Thymus (tissue), 11 donors: Measurements from ENCODE around the gene NFATC2. TPM values are rescaled to one million over a fixed set of nuclear protein-coding genes. Genes with fewer than 3 reads are reported as not detected.
A peak's percentile ranks its signal among the peaks of the same experiment; 100 is the strongest.

Experiments
- DNase-seq, 9 donors: peaks; one replicate each; pipeline ENCODE4 v3.0.0-alpha.2; 2013; ENCODE audit warnings: low spot score in 9 of 9, low read depth in 6 of 9, missing footprints in 1 of 9
- H3K27ac ChIP-seq, 2 donors: one replicate each; pipeline ENCODE4 v1.5.1; 2013; ENCODE audit warnings: control low read depth in 1 of 2, low read depth in 1 of 2, low read length in 1 of 2, mild to moderate bottlenecking in 1 of 2, moderate library complexity in 1 of 2
- H3K27me3 ChIP-seq, 2 donors: one replicate each; pipeline ENCODE4 v1.5.1; 2013; ENCODE audit warnings: low read length in 1 of 2; ENCODE audit not compliant: control insufficient read depth in 2 of 2, insufficient read depth in 1 of 2
- H3K36me3 ChIP-seq, 2 donors: one replicate each; pipeline ENCODE4 v1.5.1; 2013; ENCODE audit warnings: low read length in 1 of 2, mild to moderate bottlenecking in 1 of 2, moderate library complexity in 1 of 2; ENCODE audit not compliant: control insufficient read depth in 2 of 2, insufficient read depth in 2 of 2
- H3K4me1 ChIP-seq, 2 donors: one replicate each; pipeline ENCODE4 v1.5.1; 2013; ENCODE audit warnings: low read length in 2 of 2; ENCODE audit not compliant: control insufficient read depth in 2 of 2, insufficient read depth in 2 of 2
- H3K4me3 ChIP-seq, 2 donors: one replicate each; pipeline ENCODE4 v1.5.1; 2013; ENCODE audit warnings: low read length in 2 of 2, control low read depth in 1 of 2, mild to moderate bottlenecking in 1 of 2
- H3K9me3 ChIP-seq, 2 donors: one replicate each; pipeline ENCODE4 v1.5.1; 2013; ENCODE audit warnings: low read length in 1 of 2, mild to moderate bottlenecking in 1 of 2; ENCODE audit not compliant: control insufficient read depth in 2 of 2, insufficient read depth in 1 of 2
- WGBS: extraction: QIAGEN DNeasy Blood & Tissue Kit; methylation state at CpG from one replicate; pipeline ENCODE4 v1.1.7; 2013; 5-methylcytosine and 5-hydroxymethylcytosine counted together
- polyA plus RNA-seq: library from polyadenylated mRNA; stranded (reverse); fragments of 200-250 nt; gene quantifications from one replicate; pipeline ENCODE4 v1.2.3, GENCODE V29; 2013
- total RNA-seq: library from RNA; stranded (reverse); fragments of 120-200 nt; gene quantifications from one replicate; pipeline ENCODE4 v1.2.4, GENCODE V29; 2013
- donor health status: healthy.

The NFATC2 gene
- total and polyA plus RNA-seq, 2 donors = 2.4 to 4.4 TPM

DNA sequence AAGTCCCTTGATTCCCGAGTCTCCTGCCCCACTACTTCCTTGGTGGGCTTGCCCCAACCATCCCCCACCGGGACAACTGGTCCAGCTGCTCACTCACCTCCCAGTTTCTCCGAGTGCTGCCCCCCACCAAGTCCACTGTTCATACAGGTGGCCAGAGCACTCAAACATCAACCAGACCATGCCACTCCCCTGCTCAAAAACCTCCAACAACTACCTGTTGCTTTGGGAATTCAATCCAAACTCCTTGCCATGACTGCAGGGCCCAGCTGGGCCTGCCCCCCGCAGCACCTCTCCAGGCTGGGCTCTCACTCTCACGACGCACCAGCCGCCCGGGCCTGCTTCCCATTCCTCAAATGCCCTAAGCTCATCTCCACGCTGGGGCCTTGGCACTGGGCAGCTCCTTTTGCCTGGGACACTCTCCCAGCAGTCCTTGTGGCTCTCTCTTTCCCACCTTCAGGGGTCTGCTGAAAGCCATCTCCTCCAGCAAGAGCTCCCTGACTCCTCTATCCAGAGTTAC is 97.5 kb downstream of the NFATC2 start:
- H3K4me3 ChIP-seq = no peak overlapping the region
- no peak overlapping the region for H3K27ac ChIP-seq
- 98% methylated on average over 9 of the region's 9 CpGs for WGBS
- DNase-seq = no peak
- H3K36me3 ChIP-seq = no peaks in the 10 kb centered on the region
- no peaks in the 10 kb centered on the region for H3K27me3 ChIP-seq
- no peaks in the 10 kb centered on the region for H3K9me3 ChIP-seq
- H3K4me1 ChIP-seq = peaks cover 0 to 5% of the 10 kb centered on the region in 2 donors

DNA sequence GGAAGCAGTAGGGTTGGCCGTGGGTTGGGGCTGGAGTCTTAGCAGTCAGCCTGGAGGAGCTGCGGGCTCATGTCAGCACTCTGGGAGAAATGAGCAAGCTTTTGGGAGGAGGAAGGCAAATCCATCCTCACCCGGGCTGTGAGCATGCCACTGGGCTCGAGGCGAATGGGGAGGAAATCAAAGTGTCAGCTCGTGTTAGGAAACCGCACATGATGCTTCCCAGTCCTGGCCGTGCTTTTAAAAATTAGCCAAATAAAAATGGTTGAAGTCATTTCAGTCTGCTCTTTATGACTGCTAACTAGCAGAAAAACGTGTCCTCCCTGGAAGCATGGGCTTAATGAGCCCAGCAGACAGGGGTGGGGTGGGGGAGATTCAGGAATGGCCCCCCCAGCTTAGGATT is 98.1 kb downstream of the NFATC2 start:
- no peaks in the 10 kb centered on the region for H3K27me3 ChIP-seq
- H3K27ac ChIP-seq = no peak overlapping the region
- no peak for DNase-seq
- no peaks in the 10 kb centered on the region for H3K36me3 ChIP-seq
- WGBS = 97% methylated on average over 9 of the region's 9 CpGs
- no peaks in the 10 kb centered on the region for H3K9me3 ChIP-seq
- no peak overlapping the region for H3K4me3 ChIP-seq
- H3K4me1 ChIP-seq = peaks cover 0 to 5% of the 10 kb centered on the region in 2 donors

DNA sequence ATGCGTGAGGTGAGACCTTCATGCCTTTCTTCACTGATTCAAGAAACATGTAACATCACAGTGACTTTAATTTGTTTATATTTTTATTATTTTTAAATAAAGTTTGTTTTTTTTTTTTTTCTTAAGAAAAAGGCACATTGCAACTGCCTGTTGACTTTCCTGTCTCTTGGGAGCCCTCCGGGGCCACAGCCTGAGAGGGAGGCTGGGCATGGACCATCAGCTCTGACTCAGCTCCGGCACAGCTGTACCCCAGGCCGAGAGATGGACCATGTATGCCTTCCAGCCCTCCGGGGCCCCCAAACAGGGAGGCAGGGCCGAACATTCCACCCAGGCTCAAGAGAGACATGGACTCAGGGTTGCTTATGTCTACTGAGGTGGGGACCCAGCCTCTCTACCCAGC is 99.9 kb downstream of the NFATC2 start:
- WGBS = 98% methylated on average over 6 of the region's 6 CpGs
- no peaks in the 10 kb centered on the region for H3K27me3 ChIP-seq
- no peak overlapping the region for H3K27ac ChIP-seq
- no peak for DNase-seq
- H3K36me3 ChIP-seq = peaks cover 0 to 1% of the 10 kb centered on the region in 2 donors
- no peaks in the 10 kb centered on the region for H3K9me3 ChIP-seq
- no peaks in the 10 kb centered on the region for H3K4me1 ChIP-seq
- no peak overlapping the region for H3K4me3 ChIP-seq

DNA sequence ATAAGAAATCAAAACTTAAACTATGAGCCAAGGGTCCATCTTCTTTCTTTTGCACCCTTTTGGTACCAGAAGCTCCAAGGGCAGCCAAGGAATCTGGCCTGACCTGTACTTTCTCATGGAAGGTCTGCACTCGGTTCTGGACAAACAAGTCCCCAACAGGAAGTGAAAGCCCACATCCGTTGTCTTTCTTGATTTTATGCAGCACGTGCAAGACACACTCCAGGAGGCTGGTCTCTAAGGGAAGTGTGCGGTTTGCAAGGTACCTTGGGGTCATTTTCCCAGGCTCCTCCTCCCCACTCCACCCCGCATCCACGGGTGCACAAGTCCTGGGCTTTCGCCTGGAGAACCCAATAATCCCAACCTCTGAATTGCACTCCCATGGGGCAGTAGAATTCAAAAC is 101.9 kb downstream of the NFATC2 start:
- Histone ChIP-seq H3K9me3 (no peaks in the 10 kb centered on the region), H3K4me1 (no peaks in the 10 kb centered on the region), H3K36me3 (peaks cover 0 to 2% of the 10 kb centered on the region in 2 donors), H3K4me3 (no peak overlapping the region), H3K27me3 (no peaks in the 10 kb centered on the region), H3K27ac (no peak overlapping the region)
- 89% methylated on average over 7 of the region's 7 CpGs for WGBS
- peak in 1 of 9 donors; percentile 12 for DNase-seq

DNA sequence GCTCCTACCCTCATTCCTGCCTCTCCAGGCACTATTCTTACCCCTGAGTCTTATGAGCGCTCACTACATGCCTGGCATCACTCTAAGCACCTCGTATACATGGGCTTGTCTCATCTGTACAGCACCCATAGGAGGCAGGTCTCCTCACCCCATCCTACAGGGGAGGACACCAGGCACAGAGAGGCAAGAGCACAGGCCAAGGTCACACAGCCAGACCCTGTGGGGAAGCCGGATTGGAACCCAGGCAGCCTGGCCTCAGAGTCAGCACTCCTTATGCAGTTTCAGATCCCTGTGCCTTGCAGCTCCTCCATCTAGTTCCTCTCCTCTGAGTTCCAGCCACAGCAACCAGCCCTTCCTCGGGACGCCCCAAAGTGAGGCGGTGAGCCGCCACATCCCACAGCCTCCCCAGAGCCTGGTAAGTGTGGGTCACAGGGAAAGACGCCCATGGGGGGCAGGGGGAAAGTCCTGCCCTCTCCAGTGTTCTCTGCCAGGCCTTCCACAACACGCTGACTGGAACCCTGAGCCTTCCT is 103.3 kb downstream of the NFATC2 start:
- Histone ChIP-seq H3K27ac (no peak overlapping the region), H3K36me3 (peaks cover 2 to 7% of the 10 kb centered on the region in 2 donors), H3K4me1 (no peaks in the 10 kb centered on the region), H3K27me3 (no peaks in the 10 kb centered on the region), H3K4me3 (no peak overlapping the region), H3K9me3 (no peaks in the 10 kb centered on the region)
- WGBS = 97% methylated on average over 9 of the region's 9 CpGs
- no peak for DNase-seq

DNA sequence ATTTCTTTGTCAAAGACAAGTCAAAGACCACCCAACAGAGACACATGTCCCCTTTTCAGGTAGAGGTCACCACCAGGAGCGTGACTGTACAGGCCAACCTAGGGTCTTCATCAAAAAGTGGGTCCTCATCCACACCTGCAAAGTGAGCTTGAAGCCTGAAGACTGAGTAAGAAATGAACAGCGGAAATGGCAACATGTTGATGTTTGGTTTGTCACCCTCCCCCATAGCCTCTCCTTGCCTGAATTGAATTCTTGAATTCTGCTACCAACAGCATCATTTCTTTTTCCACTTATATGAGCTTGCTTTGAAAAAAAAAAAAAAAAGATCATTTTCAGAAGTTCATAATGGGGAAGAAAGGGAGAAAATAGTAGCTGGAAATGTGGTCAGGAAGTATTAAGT is 104.4 kb downstream of the NFATC2 start:
- no peak for DNase-seq
- H3K27ac ChIP-seq = no peak overlapping the region
- WGBS = 96% methylated on average over 2 of the region's 2 CpGs
- H3K36me3 ChIP-seq = peaks cover 2 to 9% of the 10 kb centered on the region in 2 donors
- no peaks in the 10 kb centered on the region for H3K4me1 ChIP-seq
- no peaks in the 10 kb centered on the region for H3K9me3 ChIP-seq
- no peaks in the 10 kb centered on the region for H3K27me3 ChIP-seq
- no peak overlapping the region for H3K4me3 ChIP-seq

DNA sequence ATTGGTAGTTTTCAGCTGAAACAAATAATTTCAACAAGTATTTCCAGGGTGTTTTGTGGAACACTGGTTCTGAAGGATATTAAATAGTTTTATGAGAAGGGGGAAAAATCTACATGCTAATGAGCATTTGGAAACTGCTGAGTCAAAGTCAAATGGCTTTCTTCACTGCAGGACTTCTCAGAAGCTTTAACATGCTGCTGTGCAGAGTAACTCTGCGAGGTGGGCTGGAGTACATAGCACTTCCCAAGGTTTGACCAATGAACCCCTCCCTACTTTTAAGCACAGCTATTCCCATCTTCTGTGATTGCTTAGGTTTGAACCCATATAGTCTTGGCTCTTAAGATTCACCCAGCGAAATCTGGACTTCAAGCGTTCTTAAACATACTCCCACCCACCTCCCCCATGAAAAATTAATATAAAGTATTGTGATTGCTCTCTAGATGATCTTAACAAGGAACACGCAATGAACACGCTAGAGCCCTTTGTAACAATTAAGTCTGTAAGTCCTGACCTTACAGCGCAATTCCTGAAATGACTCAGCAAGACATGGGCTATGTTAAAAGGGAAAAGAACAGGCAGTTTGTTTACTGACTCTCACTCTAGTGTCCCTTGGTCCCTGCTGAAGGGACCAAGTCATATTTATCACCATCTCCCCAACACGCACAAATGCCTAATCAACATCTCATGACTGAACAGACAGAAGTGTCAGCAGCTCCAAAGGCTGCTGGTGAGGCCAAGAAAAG is 105.2 kb downstream of the NFATC2 start:
- Histone ChIP-seq H3K4me1 (no peaks in the 10 kb centered on the region), H3K36me3 (peaks cover 2 to 9% of the 10 kb centered on the region in 2 donors), H3K9me3 (no peaks in the 10 kb centered on the region), H3K27ac (no peak overlapping the region), H3K4me3 (no peak overlapping the region), H3K27me3 (no peaks in the 10 kb centered on the region)
- WGBS = 97% methylated on average over 7 of the region's 7 CpGs
- DNase-seq = no peak

DNA sequence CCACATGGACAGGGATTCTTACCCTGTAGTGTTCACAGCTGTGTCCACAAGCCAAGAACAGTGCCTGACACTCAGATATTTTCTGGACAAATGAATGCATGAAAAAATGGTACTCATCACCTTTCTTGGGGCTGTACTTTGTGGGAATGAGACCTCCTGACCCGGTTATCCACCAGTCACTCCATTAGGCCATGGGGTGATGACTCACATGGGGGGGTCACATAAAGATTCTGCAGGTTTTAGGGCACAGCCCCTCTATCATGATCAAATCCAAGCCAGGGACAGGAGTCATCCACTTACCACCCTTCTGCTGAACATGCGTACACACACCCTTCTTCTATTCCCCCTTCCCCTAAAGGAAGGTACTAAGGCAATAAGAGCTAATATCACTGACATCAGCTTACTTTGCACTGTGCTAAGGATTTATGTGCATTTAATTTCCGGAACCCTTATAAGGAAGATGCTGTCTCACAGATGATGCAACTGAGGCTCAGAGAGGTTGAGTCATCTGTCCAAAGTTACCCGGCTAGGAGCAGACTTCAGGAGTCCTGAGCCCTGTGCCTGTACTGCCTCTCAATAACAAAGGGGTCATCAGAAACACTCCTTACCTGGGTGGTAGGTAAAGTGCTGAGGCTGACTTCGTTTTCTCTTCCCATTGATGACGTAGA is 107.8 kb downstream of the NFATC2 start:
- no peak for DNase-seq
- Histone ChIP-seq H3K9me3 (no peaks in the 10 kb centered on the region), H3K4me3 (no peak overlapping the region), H3K27me3 (no peaks in the 10 kb centered on the region), H3K36me3 (peaks cover 2 to 9% of the 10 kb centered on the region in 2 donors), H3K4me1 (peaks cover 0 to 7% of the 10 kb centered on the region in 2 donors), H3K27ac (no peak overlapping the region)
- WGBS = 97% methylated on average over 6 of the region's 6 CpGs

DNA sequence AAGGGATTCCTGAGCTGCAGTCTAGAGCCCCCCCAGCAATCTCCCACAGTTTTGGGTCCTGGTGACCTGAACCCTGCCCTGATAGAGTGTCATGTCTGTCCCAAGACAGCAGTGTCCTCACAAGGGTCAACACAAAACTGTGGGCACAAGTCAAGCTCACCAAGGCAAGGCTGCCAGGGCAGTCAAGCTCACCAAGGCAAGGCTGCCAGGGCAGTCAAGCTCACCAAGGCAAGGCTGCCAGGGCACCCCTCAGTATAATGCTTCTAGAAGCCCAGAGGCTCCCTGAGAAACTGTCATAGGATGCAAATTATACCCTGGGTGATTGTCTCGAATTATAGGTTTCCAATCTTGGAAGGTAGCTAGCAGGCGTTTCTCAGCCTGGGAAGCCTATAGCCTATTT is 108.5 kb downstream of the NFATC2 start:
- 96% methylated on average over 2 of the region's 2 CpGs for WGBS
- H3K4me1 ChIP-seq = peaks cover 0 to 7% of the 10 kb centered on the region in 2 donors
- H3K9me3 ChIP-seq = no peaks in the 10 kb centered on the region

More for the DNA sequence above, 108.5 kb downstream of the NFATC2 start:
- Histone ChIP-seq H3K4me3 (no peak overlapping the region), H3K27me3 (no peaks in the 10 kb centered on the region), H3K27ac (no peak overlapping the region), H3K36me3 (peaks cover 2 to 9% of the 10 kb centered on the region in 2 donors)
- no peak for DNase-seq
